CD4-positive, alpha-beta T cell treated with Interferon gamma for 1 hour (primary cell): ENCODE results near the gene PFKP.

Experiments used
- DNase-seq: peaks from one replicate; pipeline ENCODE4 v3.0.0-alpha.2; 2020

Gene PFKP

DNA sequence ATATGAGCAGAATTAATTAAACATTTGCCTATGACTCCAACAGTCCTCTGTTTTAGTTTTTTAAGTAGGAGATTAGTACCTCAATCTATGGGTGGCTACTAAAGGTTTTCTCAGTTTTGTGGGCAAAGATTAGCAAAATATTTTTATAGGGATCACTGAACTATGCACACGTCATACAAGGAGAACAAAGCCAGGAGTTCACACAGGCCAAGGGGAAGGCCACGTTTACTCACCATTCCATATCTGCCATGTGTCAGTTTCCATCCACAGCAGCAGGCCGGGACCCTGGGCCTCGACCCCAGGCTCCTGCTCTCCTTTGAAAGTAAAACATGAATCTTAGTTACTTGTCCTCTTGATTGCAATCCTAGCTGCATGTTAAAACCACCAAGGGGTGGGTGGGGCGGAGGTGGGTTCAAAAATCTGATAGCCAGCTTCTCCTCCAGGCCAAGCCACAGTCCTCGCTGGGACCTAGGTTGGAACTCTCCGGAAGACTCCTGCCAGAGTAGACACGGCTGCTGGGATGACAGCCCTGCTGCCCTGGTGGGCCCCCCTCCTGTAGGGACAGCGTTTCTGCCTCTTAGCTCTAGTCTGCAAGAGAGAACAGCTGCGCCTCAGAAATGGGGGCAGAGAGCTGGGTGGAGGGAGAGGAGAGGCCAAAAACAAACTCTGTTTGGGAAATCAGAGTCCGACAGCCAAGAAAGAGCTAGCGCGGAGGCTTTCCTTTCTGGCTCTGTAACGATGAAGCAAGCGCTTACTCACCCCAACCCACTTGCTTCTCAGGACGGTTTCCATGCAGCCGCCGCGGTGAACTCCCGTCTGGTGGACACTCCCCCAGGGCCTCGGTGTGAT lies 69.6 kb downstream of the PFKP start:
- DNase-seq = no peak

DNA sequence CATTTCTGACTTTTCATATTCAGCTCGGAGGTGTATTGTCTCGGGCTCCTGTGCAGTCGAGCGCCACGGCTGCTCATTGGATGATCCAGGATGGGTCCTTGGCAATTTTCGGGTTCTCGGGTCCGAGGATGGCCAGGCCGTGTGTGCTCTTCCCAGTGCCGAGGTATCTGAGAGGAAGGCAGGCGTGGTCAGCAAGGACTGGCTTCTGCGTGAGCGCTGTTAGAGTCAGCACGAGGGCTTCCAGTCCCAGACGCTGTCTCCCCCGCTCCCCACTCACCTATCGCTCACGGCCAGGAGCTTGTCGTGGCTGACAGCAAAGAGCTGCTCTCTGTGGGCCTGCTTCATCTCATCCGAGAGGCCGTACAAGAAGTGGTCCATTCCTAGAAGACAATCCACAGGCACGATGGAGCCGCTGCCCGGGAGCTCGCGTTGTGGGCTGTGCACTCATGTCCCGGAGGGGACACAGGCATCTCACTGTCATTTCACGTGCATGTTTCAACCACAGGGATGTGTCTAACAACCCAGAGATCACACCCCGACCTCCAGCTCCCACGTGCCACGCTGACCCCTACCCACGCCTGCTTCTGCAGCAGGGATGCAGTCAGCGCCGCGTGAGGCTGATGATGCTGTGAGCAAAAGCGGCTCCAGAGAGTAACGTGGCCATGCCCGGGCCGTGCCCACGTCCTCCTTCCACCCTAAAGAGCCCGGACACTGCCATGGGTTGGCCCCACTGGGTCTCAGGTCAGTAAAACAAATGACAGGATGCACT lies 70.8 kb downstream of the PFKP start:
- DNase-seq = no peak

DNA sequence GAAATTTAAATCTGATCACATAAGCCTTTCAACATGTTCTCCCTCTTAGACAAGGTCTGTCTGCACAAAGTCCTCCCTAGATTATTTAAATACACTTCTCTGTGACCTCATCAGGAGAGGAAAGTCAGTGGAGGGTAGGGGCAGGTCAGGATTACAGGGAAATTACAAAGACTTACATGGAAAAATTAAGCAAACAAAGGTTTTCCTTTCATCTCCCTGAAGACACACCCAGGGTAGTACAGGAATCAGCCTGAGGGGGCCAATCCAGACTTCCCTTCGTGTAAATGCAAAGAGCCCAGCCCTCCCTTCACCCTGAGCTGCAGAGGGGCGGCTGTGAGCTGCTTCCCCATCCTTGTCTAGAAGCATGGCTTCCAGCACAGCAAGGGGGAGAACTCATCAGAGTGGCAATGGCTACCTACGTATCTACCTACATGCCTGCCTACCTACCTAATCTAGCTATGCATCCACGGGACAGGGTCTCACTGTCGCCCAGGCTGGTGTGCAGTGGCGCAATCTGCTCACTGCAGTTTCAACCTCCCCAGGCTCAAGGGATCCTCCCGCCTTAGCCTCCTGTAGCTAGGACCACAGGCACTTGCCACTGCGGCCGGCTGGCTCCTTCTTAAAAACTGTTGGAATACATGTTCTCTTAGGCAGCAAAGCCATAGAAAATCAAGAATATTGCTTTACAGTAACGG lies 72.0 kb downstream of the PFKP start:
- no peak for DNase-seq

DNA sequence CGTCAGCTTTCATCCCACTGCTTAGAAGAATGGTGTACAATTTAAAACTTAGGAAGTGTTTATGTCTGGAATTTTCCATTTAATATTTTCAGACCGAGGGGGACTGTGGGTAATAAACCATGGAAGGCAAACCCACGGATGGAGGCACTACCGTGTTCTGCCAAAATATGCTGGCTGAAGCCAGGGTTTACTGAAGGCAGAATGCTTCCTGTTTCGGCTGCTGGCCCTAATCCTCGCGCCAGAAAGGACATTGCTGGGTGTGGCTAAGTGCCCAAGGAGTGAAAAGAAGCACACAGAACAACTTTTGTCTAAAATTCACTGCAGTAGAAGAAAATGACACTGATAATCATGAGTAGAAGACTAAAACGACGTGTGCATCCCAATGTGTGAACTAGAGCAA lies 72.9 kb downstream of the PFKP start:
- no peak for DNase-seq

DNA sequence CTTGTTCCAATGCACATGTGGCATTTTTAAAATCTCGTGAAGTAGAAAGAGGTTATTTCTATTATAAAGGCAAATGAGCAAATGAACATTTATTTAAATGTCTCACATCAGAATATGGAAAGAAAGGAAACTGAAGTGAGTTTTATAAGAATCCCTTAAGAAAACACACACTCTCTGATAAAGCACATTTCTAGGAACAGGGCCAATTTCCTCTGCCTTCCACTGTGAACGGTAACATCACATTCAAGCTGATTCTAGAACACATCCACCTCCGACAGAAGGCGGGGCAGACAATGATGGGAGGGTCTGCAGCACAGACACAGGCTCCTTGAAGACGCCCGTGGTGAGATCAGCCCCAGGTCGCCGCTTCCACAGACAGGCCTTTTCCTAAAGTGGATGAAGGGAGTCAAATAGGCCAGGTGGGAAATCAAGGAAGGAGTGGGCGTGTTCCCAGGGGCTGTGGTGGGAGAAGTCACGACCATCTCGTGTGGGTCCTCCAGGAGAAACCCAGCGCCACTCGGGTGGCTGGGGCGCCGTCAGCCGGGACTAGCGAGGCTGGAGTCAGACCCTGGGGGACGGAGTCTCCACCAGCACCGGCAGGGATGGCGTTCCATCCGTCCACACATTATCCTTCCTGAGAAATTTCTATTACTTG lies 74.1 kb downstream of the PFKP start:
- no peak for DNase-seq

DNA sequence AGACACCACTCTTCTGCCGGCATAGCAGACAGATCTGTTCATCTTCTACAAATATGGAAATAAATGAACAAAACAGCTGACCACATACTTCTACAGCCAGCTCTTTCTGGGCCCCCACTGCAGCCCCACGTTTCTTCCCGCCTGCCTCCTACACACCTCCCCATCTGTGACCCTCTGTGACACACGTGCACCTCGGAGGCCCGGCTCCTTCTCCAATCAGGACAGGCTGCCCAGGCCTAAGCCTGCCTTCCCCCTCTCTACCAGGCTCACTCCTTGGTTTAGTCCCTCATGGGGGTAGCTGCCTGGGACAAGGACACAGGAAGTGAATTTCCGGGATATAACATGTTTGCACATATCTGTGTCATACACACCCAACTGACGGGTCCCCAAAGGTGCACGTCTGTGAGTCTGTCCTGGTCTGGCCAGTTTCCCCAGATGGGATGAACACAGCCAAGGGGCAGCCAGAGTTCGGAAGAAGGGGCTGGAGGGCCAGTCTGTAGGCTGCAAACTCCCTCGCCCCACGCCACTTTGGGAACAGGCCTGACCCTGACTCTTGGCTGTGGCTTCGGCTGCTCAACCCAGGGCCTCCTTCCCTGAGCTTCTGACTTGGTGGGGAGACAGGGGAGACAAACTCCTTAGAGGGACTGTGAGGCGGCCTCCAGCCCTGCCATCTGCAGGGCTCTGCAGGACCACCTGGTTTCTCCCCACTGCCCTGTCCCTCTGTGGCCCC lies 75.0 kb downstream of the PFKP start:
- no peak for DNase-seq

DNA sequence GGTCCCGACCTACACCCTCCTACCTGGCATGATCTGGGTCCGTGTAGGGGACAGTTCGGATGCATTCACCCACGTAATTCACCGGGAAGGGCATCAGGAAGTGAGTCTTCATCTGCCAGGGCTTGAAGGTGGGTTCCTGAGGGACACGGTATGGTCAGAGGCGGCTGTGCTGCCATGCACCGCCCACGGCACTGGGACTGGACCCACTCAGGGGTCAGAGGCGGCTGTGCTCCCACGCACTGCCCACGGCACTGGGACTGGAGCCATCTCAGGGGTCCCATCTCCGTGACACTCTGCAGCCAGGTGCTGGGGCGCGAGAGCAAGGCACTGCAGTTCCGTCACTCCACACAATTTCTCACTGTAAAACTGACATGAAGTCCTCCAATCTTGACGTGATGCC lies 76.0 kb downstream of the PFKP start:
- no peak for DNase-seq

DNA sequence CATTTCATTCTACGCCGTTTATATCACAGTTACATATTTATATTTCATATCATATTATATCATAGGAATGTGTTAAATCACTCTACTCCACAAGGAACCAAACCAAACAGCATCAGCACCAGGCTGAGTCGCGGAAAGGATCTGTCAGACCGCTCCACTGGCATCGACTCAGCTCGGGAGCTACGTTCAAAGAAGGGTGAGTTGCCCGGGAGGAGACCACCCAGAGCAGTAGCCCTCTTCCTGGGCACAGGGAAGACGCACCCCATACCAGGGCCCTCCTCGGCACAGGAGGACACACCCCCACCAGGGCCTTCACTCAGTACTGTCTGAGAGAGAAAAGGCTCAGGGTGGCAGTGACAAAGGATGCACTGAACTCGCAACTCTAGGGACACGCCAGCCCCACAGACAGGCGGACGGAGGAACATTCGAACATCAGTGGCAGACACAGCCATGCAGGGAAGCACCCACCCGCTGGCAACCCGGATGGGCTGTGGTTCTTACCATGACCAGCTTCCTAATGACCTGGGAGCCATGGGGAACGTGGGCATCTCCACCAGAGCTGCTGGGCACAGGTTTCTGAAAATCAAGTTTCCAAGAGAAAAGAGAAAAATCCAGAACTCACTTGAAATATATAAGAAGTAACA lies 76.6 kb downstream of the PFKP start:
- DNase-seq = no peak

DNA sequence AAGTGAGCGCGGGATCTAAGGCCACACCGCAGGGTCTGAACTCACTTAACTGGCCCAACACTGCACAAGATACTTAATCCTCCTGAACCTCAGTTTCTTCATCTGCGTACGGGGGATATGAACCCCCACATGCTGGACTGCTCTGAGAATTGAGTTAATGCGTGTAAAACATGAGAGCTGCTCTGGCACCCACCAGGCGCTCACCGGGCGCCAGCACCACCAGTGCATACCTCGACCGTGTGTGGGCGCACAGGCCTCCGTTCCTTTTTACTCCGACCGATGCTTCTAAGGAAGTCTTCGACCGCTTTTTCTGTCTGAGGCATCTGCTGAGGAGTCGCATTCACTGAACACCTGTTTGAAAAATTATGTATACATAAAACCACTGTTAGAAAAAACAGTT lies 78.0 kb downstream of the PFKP start:
- DNase-seq = no peak

DNA sequence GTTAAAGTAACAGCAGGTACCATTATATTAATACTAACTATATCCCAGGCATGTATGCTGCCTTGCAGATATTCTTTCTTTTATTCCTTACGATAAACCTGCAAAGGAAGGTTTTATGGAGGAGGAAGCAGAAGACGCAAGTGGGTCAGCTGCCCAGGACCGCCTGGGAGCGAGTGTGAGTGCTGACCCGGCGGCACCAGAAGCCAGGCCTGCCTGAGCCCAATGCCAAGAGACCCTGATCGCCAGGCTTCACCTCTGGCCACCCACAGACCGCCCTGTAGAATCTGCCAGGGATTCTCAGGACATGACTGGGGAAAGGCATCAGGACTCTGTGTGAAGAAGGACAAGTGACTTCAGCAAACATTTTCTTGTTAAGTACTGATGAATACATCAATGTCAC lies 78.9 kb downstream of the PFKP start:
- no peak for DNase-seq

DNA sequence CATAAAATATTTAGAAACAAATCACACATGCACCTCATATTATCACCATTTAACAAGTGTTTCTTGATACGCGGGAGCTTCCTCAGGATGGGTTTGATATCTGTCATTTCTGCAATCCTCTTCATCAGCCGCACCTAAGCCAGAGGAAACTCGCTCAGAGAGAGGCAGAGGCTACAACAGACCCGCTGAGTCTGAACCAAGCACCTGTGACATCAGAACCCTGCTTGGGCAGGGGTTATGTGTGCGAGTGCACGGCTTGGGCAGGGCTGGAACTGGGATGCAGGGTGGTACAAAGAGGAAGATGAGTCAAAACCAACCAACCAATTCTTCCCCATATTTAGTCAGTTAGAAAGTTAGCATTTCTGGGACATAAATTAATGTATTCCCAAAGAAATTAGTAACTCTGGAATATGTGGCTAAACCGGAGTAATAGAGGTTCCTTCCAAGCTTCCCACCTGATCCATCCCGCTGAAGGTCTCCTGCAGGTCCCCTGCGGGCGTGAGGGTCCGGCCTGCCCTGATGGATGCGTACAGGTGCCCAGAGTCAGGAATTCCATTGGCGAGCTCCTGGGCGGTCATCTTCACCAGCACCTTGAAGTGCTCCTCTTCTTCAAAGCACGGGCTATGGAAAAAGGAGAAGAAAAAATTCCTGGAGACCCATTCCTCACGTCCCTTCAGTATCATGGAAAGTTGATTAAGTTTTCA lies 79.9 kb downstream of the PFKP start:
- DNase-seq = no peak

DNA sequence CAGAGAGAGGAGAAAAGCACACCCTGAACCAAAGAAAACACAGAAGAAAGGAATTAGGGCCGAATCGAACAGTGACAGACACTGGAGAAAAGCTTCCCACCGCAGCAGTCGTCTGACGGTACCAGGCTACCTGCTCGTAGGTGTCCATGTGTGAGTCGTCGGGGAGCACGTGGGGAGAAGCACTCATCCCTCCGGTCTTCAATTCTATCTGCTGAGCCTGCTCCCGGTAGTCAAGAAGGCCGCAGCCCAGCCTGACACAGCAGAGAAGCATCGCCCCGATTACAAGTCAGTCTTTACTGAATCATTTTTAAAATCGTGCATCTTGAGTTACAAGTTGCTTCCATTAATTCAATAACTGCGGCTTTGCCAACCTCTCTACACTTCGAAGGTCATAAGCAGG lies 80.7 kb downstream of the PFKP start:
- no peak for DNase-seq

DNA sequence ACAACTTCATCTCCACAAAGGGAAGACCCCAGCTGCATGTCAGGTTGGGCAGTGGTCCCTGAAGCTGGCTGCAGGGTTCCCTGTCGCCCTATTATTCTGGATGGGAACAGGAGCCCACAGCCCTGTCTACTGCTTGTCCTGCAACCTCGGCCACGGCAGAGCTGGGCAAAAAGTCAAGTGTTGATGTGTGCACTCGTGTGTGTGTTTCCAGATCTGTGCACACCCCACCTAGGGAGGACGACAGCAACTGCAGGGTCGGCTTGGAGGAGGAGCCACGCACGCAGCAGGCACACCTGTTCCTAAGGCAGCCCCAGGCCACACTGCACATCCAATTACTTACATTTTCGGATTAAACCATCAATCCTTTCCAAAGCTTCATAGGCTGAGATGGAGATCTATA lies 81.6 kb downstream of the PFKP start:
- DNase-seq = no peak

DNA sequence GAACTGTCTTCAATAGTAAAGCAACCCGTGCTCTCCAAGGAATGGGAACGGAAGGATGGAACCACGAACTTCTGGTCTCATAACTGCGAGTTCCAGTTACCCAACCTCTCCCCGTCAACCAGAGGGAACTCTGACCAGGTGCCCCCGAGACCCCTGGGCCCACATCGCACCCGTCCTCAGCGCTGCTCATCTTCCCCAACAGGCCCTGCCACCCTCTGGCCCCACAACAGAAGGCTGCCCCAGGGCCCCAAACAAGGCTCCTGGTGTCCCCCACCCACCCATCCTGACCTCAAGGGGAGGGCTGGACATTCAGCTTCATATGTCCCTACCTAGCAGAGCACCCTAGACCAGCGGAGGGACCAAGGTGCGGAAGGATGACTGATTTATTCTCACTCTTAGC lies 82.6 kb downstream of the PFKP start:
- no peak for DNase-seq

DNA sequence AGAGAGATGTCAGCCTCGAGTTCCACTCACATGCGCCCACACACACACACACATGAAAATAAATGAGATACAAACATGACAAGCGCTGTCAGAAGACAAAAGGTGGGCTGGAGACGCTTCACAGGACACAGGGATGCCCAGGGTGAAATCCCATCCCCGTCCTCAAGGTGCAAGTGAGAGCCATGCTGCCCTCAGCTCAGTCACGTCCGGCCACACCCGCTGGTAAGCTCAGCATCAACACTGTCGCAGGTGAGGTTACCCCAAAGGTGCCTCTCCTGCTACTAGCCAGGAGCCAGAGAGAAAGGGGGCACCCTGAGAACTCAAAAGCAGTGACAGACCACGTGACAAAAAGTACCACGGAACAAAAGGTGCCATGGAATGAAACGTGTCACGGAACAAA lies 83.0 kb downstream of the PFKP start:
- no peak for DNase-seq

DNA sequence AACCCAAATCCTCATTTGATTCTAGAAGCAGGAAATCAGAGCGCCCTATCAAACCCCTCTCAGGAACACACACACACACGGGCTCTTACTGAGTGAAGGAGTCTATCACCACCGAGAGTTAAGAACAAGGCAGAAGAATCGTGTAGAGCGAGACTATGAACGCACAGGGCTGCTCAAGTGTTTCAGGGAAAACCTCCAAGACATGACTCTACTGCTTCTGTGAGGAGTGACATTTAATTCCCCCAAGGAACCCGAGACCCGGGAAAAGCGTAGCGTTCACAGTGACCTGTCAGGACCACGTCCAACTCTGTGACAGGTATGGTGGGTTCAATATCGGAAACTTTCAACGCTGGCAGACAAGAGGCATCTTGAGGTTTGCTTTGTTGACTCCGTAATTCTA lies 83.6 kb downstream of the PFKP start:
- DNase-seq = no peak

DNA sequence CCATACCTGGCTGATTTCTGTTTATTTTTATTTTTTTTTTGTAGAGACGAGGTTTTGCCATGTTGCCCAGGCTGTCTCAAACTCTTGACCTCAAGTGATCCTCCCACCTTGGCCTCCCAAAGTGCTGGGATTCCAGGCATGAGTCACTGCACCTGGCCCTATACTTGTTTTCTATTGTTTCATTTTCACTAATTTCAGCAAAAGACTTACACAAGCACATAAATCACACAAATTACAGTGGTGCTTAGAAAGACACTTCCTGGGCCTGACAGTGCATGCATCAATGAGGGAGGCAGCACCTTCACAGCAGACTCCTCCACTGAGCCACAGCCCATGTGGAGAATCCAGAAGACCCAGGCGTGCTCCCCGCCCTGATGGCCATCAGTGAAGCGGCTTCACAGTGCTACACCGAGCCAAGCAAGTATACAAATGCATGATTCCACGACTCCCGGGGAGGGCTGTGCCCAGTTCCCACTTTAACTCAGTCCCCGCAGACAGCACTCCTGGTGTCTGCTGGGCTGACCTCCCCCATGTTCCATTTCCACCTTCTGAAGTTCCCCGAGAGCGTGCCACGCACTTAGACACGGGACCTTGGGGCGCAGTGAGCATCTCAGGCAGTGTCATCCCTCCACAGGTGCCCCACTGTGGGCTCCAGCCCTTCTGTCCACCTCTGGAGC lies 84.7 kb downstream of the PFKP start:
- DNase-seq = no peak

DNA sequence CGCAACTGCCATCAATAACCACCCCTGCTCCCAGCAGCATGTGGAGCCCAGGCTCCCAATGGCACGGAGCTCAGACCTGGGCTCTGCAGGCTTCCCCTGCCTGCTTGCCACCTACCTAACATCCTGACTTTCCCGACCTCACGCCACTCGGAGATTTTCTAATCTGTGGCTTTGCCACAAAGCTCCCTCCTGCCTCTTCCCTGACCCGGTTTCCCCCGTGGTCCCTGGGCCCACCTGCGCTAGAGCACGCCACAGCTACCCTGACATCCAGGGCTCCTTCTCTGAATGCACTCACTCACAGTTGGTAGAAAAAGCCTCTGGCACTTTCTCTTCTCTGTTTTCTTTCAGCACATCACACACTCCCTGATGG lies 85.2 kb downstream of the PFKP start:
- no peak for DNase-seq

DNA sequence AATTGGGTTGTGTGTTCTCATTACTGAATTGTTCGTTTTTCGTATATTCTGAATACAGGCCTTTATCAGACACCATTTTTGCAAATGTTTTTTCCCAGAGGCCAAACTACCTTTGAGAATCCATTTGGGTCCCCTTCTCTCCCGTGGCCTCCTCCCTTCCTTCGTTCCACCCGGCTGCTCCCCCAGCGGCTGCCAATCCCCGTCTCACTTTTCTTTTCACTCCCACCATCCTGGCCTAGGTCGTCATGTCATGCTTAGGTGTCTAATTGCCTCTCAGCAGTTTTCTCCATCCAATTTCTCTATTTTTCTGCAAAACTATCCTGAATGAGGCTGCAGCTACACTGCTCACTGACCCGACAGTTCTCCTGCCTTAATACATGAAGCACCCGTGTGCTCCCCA lies 87.3 kb downstream of the PFKP start:
- DNase-seq = no peak

DNA sequence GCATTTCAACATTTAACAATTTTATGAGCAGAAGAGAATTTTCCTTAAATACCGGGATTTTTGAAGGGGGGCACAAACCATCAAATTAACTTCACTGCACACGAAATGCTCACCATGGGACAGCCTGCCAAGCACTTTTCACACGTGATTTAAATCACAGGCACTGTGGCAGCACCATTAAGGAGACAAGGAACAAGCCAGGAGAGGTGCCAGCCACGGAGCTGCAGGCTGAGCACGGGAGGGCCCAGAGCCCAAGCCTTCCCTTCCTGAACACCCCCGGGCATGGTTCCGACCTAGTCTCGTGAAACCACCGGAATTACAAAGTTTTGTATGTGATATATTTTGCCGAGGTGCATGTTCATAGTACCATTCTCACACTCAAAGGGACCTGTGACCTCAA lies 91.8 kb downstream of the PFKP start:
- no peak for DNase-seq

DNA sequence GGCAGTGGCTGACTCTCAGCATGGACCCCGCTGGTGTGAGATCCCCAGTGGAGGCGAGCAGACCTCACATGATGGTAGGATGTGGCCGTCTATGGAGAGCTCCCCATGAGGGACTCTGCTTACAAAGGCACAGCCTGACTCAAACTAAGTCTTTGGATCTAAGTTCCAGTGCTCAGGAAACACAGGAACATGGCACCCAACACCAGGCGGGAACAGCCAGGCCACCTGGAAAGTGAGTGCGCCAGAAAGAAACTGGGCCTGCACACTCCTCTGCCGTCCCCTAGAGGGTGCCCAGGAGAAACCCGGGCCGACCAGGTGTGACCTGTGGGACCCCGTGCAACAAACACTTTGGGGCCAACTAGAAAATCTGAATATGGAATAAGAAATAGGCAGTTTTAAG lies 95.2 kb downstream of the PFKP start:
- DNase-seq = no peak
